Neural progenitor cell (in vitro differentiated cells): ENCODE results near the gene OAS1.

Experiments used
- CTCF ChIP-seq: fragments of 200-600 bp; sonication (generic); IDR thresholded peaks from 2 replicates; pipeline ENCODE4 v1.5.1; 2017; ENCODE audit warnings: antibody characterized with exemption, mild to moderate bottlenecking
- EZH2 ChIP-seq: fragments of 200-600 bp; sonication (generic); IDR thresholded peaks from 2 replicates; pipeline ENCODE4 v1.6.1; 2017; ENCODE audit warnings: antibody characterized with exemption, mild to moderate bottlenecking, moderate library complexity
- EZH2phosphoT487 ChIP-seq: fragments of 200-600 bp; sonication (generic); IDR thresholded peaks from 2 replicates; pipeline ENCODE4 v1.6.1; 2017; ENCODE audit warnings: antibody characterized with exemption

GRCh38 chr12:112967858-112968257, 61.1 kb downstream of the OAS1 start:
- TF ChIP-seq EZH2phosphoT487: no peak
- TF ChIP-seq CTCF: no peak
- no peak for TF ChIP-seq EZH2
